GM18502 (cell line): ENCODE measurements around the gene PDE10A.
"Not testable (repeated sequence)": the region's sequence is repeated elsewhere in the genome, so short reads cannot be mapped to it uniquely, and the experiment has no call there.

Experiments
- ATAC-seq: cut with Tn5 transposase; IDR thresholded peaks from one replicate; pipeline ENCODE4 v1.9.1; 2021; ENCODE audit warnings: mild to moderate bottlenecking; ENCODE audit not compliant: unreplicated experiment, poor library complexity

The PDE10A gene

DNA sequence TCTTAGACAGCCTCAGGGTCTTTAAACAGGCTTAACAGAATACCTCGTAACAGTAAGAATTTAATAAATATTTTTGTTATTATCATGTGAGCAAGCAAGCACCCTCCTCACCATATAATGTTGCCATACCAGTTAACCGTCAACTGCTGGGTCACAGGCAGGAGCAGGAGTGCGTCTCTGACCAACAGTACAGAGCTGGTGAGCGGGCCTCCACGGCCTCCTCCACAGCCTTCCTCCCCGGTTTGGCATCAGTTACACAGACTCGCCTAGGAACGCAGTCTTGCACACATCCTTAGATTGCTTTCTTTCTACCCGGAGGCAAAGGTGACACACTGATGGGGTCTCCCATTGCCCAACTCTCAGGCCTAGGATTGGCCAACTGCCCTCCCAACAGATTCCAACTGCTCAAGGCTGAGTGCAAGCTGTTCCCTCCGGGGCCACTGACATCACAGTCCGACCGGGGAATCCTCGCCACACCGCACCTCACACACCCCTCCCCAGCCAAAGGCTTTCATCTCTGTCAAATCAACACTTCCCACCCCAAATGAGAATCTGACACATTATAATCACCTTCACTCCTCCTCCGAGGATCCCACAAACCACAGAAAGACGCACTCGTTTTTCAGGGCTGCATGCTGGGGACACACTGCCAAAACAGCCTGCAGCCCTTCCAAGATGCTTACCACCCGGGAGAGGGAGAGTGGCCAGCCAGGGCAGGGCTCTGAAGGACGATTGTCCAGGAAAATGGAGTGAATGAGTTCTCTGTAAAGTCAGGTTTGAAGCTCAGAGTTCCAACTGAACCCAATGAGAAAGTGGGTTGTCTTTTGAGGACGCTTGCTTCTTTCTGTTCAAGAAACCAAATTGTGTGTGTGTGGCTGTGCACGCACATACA, 63.2 kb downstream of the PDE10A start:
- ATAC-seq: no peak

DNA sequence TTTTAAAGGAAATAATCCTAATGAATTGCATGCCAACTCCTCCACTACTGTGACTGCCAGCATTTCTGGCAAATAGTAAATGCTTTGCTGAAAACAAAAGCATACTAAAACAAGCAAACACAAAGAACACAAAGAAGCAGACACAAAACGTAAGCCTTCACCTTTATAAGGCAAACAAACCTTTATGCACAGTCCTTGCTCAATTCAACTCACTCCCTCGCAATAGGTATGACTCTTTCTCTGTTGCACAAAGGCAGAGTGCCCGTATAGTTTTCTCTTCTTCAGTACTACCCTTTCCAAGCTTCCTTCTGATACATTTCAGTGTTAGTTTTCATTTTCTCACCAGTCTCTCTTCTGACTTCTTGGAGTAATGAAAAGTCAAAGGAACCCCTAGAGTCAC, 63.9 kb downstream of the PDE10A start:
- ATAC-seq: no peak

DNA sequence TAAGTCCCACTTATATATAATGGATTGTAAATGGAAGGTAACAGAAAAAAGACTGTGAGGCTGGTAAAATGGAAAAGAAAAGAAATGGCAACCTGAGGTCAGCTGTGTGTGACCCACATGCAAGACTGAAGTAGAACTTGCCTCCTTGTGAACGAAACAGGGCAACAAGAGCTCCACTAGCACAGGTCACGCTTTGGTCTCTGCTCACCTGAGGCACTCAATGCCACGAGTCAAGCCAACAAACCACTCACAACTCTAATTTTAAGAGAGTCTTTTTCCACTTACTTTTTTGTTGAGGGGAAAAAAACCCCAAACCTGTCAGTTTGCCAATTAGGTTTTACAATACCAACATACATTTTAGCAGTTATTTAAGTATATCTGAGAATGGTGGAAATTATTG, 65.2 kb downstream of the PDE10A start:
- no peak for ATAC-seq

GRCh38 chr6:165594584-165595333, 68.3 kb downstream of the PDE10A start:
- ATAC-seq: no peak

DNA sequence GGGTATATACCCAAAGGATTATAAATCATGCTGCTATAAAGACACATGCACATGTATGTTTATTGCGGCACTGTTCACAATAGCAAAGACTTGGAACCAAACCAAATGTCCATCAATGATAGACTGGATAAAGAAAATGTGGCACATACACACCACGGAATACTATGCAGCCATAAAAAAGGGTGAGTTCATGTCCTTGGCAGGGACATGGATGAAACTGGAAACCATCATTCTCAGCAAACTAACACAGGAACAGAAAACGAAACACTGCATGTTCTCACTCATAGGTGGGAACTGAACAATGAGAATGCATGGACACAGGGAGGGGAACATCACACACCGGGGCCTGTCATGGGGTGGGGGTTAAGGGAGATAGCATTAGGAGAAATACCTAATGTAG, 70.1 kb downstream of the PDE10A start:
- not testable (repeated sequence) for ATAC-seq

GRCh38 chr6:165588515-165588914, 74.5 kb downstream of the PDE10A start:
- ATAC-seq: no peak

GRCh38 chr6:165587206-165587605, 75.8 kb downstream of the PDE10A start:
- no peak for ATAC-seq

DNA sequence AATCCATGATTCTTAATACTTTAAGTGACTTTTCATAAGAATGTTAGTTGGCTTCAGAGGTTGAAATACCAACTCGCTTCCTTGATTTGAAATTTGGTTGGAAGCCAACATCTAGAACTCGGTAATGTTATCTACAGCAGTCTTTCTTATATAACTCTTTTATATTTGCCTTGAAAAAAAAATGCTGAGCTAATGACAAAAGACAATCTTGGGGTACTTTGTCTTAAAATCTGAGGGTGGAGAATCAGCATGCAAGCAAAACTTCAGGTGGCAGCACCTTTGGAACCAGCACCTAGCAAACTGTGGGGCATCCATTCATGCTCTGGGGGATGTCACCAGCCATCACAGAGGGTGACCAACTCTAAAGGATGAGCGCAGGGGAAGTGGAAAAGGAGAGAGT, 76.3 kb downstream of the PDE10A start:
- no peak for ATAC-seq

GRCh38 chr6:165585060-165585459, 78.0 kb downstream of the PDE10A start:
- ATAC-seq: no peak

- no peak for ATAC-seq
These were observed 78.5 kb downstream of the PDE10A start for GRCh38 chr6:165584541-165584940.

DNA sequence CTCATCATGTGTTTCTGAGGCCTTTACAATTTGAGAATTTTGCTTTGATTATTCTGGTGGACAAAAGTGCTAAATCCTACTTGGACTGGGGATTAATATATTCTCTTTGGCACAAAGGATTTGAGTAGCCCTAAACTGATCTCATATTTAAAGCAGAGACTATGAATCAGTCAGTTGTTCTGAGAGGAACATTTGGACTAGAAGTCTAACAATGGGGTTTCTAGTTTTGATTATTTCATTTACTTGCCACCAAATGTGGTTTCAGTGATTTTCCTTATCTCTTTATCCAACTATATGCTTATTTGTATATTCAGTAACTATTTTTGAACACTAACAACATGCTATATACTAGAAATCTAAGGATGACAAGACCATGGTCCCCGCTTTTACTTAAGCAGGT, 81.4 kb downstream of the PDE10A start:
- no peak for ATAC-seq

DNA sequence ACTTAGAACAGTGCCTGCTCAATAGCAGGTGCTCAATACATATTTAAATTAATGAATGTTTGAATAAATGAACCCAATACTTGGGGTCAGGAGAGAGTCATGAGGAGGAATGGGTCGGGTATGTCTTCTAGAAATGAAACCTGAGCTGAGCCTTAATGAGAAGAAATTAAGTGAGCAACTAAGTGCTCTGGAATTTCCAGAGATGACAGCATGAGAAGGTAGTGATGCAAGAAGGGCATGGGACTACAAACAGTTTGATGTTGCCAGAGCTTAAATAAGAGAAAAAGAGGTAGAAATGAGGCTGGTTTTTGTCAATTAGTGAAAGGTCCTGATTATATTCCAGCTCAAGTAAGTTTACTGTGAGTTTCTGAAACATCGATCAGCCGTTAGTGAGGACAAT, 82.9 kb downstream of the PDE10A start:
- ATAC-seq: no peak

DNA sequence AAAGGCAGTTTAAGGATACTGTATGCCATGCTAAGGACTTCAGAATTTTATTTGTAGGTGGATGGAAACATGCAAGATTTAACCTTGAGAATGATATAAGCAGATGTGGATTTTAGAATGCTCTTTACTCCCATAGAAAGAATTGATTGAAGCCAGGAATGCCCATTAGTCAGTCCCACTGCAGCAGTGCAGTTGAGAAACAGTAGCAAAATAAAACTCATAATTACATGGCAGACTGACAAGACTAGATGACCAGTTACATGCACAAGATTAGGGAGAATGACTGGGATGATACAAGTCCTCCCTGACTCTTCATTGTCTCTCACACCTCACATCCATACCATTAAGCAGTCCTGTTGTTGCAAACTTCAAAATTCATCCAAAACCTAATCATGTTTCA, 83.9 kb downstream of the PDE10A start:
- no peak for ATAC-seq

- no peak for ATAC-seq
These were observed 85.5 kb downstream of the PDE10A start for GRCh38 chr6:165577556-165577955.

DNA sequence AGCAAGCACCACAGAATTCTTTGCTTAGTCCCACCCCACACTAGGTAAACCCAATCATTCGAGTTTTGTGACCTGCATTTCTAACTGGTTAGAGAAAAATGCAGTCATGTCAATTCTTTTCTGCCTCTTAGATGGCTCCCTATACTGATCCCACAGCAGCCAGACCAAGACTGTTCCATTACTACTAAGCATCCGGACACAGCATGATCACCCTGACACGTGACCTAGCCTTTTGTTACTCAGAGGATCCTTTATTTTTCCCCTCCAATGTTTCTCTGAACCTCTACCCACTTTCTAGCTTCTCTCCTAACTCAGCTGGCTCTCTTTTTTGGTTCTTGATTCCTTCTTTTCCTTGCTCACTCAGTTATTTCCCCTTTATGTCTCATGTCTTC, 87.9 kb downstream of the PDE10A start:
- no peak for ATAC-seq

DNA sequence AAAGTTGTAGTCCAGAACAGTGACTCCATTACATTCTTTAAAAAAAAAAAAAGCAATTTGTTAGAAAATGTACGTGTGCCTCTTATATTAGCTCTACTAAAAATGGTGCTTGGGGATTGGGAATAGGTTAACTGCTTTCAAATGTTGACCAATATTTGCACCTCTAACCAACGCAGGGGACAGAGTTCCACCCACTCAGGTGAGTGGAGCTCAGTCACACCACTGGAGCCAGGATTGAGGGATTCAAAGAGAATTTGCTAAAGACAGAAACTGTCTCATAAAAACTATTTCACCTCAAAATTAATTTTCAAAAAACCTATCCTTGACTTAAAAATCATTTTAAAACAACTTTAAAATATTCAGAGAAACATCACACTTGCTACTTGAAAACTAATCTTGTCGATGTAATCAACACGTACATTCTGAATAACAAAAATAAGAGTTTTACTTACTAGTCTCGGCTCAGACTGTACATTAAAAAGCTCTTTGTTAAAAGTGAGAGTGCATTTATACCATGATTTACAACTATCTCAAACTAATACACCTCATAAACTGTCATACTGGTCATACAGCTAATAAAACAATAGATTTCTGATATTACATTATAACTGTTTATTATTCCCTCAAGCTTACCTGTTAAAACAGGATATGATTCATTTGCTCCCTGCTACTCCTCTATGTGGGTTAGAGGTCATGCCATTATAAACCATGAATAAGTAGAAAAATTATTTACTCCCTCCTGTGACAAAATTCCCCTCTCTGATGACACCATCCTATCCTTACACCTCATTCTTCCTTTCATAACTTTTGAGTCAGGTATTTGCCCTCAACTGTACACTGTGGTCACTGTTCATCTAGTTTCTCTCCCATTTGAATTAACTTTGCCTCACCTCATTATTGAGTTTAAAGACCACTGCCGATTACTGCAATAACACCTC, 88.6 kb downstream of the PDE10A start:
- peak; percentile 20 for ATAC-seq

- ATAC-seq: no peak
These were observed 89.4 kb downstream of the PDE10A start for GRCh38 chr6:165573671-165574070.

DNA sequence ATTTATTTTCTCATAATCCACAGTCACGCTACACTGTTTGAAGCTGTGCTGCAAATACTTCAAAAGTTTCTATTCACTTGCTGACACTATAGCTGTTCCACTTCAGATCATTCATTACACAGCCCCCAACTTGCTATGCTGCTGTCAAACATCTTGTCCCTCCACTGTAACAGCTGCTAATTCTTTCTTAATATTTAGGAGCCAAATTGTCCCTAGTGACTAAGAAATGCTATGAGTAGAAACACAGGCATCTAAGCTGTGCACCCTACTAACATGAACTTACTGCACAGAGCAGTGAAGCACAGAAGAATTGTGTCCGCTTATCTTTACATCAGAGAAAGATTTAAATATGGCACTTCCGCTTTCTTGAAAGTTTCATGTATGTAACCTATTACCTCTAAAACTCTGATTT, 91.3 kb downstream of the PDE10A start:
- peak; percentile 94 for ATAC-seq

GRCh38 chr6:165571068-165571682, 91.9 kb downstream of the PDE10A start:
- ATAC-seq: no peak

DNA sequence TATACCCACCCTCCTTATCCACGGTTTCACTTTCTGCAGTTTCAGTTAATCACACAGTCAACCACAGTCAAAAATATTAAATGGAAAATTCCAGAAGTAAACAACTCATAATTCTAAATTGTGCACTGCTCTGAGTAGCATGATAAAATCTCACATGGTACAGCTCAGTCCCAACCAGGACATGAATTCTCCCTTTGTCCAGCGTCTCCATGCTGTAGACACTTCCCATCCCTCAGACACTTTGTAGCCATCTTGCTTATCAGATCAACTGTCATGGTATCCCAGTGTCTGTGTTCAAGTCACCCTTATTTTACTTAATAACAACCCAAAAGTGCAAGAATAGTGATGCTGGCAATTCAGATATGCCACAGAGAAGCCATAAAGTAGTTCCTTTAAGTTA, 94.7 kb downstream of the PDE10A start:
- ATAC-seq: no peak
